OCI-LY7 (cell line): Measurements from ENCODE around the gene WDR37. TPM values are rescaled to one million over a fixed set of nuclear protein-coding genes. Genes with fewer than 3 reads are reported as not detected.
A peak's percentile ranks its signal among the peaks of the same experiment; 100 is the strongest.

Source experiments
- BruUV-seq: library from RNA; stranded (reverse); fragments of 400-500 nt; replicated peaks from 2 replicates; lab custom pipeline; 2021; lab: Mats Ljungman, UMichigan
- CTCF ChIA-PET: fragments of 300-600 bp; sonication (Branson Sonifier 250); formaldehyde crosslinking; loops from one replicate; lab custom pipeline; 2022; ENCODE audit warnings: antibody characterized with exemption; ENCODE audit not compliant: unreplicated experiment; lab: Charles Lee
- POLR2A ChIA-PET: fragments of 300-600 bp; sonication (Branson Sonifier 250); formaldehyde crosslinking; loops from one replicate; lab custom pipeline; 2022; ENCODE audit warnings: antibody characterized with exemption; lab: Charles Lee
- DNase-seq: peaks from one replicate; pipeline ENCODE4 v3.0.0-alpha.2; 2015; ENCODE audit warnings: low spot score
- H2AFZ ChIP-seq: fragments of 200-600 bp; sonication (generic), shearing (Covaris generic); 2 replicates; pipeline ENCODE4 v1.6.1; 2014; ENCODE audit warnings: mild to moderate bottlenecking, antibody characterized with exemption, low read length, moderate library complexity
- H3K27ac ChIP-seq: fragments of 200-600 bp; sonication (generic); 2 replicates; pipeline ENCODE4 v1.5.1; 2014; ENCODE audit warnings: mixed run types, low read depth, mild to moderate bottlenecking, moderate library complexity, low read length, inconsistent platforms; ENCODE audit not compliant: poor library complexity, severe bottlenecking
- H3K36me3 ChIP-seq: fragments of 200-600 bp; sonication (generic); 2 replicates; pipeline ENCODE4 v1.6.1; 2014; ENCODE audit warnings: mild to moderate bottlenecking, antibody characterized with exemption, low read length, moderate library complexity, mixed read lengths; ENCODE audit not compliant: insufficient read depth
- H3K4me1 ChIP-seq: fragments of 200-600 bp; sonication (generic); 2 replicates; pipeline ENCODE4 v1.5.1; 2014; ENCODE audit warnings: mild to moderate bottlenecking, low read length; ENCODE audit not compliant: insufficient read depth, poor library complexity, severe bottlenecking
- H3K4me2 ChIP-seq: fragments of 200-600 bp; sonication (generic); 2 replicates; pipeline ENCODE4 v1.6.1; 2014; ENCODE audit warnings: mild to moderate bottlenecking, low read length
- H3K4me3 ChIP-seq: fragments of 200-600 bp; sonication (generic); 2 replicates; pipeline ENCODE4 v1.5.1; 2014; ENCODE audit warnings: mild to moderate bottlenecking, low read depth, low read length; ENCODE audit not compliant: poor library complexity, severe bottlenecking
- H3K79me2 ChIP-seq: fragments of 200-600 bp; sonication (generic); 2 replicates; pipeline ENCODE4 v1.6.1; 2016; ENCODE audit warnings: low read depth, mild to moderate bottlenecking, low read length, moderate library complexity, mixed read lengths; ENCODE audit not compliant: insufficient read depth
- H3K9me2 ChIP-seq: fragments of 200-600 bp; sonication (generic); 2 replicates; pipeline ENCODE4 v1.6.1; 2016; ENCODE audit warnings: mild to moderate bottlenecking, low read length, mixed read lengths; ENCODE audit not compliant: insufficient read depth
- H3K9me3 ChIP-seq: fragments of 200-600 bp; sonication (generic); 2 replicates; pipeline ENCODE4 v1.6.1; 2014; ENCODE audit warnings: mild to moderate bottlenecking, mixed run types, low read length, mixed read lengths
- H4K20me1 ChIP-seq: fragments of 200-600 bp; sonication (generic); 2 replicates; pipeline ENCODE4 v1.6.1; 2014; ENCODE audit warnings: mild to moderate bottlenecking, antibody characterized with exemption, low read length, moderate library complexity, mixed read lengths; ENCODE audit not compliant: insufficient read depth
- CTCF ChIP-seq: fragments of 200-600 bp; sonication (generic); conservative IDR thresholded peaks from 2 replicates; pipeline ENCODE4 v1.5.1; 2014; ENCODE audit warnings: mild to moderate bottlenecking, antibody characterized with exemption, low read length, moderate library complexity, mixed read lengths
- EZH2phosphoT487 ChIP-seq: fragments of 200-600 bp; sonication (generic); IDR thresholded peaks from 2 replicates; pipeline ENCODE4 v1.6.1; 2018; ENCODE audit warnings: low read depth, borderline replicate concordance, mild to moderate bottlenecking, mixed run types, antibody characterized with exemption, low read length, moderate library complexity, mixed read lengths
- intact Hi-C: fragments of 100-400 bp; cut with micrococcal nuclease; formaldehyde crosslinking; loops from one replicate; pipeline ENCODE4 v1.10.0; 2022; ENCODE audit not compliant: unreplicated experiment
- total RNA-seq, 2 experiments: library from RNA; depleted of rRNA in 1 of 2; stranded (reverse); fragments of >200 nt in 1 of 2; shearing (Covaris generic) in 1 of 2; gene quantifications; 2 replicates each; pipeline ENCODE4 v1.2.3, GENCODE V29; 2014 to 2022

Gene WDR37
- total RNA-seq, 2 experiments from 2014 or later: 9.7 to 18.9 TPM

DNA sequence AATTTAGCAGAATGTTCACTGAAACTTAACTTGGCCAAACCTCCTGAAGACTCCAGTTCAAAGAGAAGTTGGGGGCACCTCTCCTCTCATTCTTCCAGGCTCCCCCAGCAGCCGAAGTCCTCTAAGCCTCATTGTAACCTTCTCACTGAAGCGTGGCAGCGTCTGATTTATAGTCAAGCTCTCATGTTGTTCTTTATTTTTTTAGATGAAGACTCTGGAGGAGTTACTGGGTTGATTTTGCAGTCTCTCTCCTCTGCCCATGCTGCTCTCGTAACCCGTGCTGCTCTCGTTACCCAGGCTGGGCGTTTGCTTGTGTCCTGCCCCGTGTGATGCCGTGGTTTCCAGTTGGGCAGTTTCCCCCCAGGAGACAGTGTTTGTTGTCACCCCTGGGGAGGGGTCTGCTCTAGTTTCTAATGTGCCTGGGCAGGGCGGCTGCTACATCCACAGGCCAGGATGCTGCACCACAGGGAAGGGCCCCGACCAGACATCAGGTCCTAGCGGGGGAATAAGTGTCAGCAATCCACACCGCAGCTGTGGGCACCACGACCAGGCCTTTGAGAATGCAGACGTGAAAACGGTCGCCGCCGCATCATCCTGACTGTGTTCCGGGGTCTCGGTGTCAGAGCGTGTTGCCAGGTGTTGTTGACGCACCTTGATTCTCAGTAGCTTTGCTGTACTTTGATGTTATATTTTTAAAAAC is 65.2 kb downstream of the WDR37 start:
- intact Hi-C loops: no loop called here
- Histone ChIP-seq H3K9me3 (no peaks in the 10 kb centered on the region), H3K27ac (no peak overlapping the region), H3K79me2 (no peaks in the 10 kb centered on the region), H4K20me1 (no peaks in the 10 kb centered on the region), H3K36me3 (peaks cover 64% of the 10 kb centered on the region; the same call in 1 of the 2 replicates), H3K4me1 (no peaks in the 10 kb centered on the region), H3K4me3 (no peak overlapping the region), H2AFZ (no peak overlapping the region), H3K4me2 (no peak overlapping the region), H3K9me2 (no peaks in the 10 kb centered on the region)
- no peak for TF ChIP-seq CTCF
- no peak for TF ChIP-seq EZH2phosphoT487
- ChIA-PET POLR2A (interaction anchor here (0.6 kb wide), 1 partner anchor 609 kb away, joined by 5 read pairs; no protein-coding TSS in a partner anchor), CTCF (no interaction called here)
- no TSS peak for BruUV-seq
- DNase-seq: no peak

- Histone ChIP-seq H3K36me3 (peaks cover 60% of the 10 kb centered on the region; the same call in 1 of the 2 replicates), H3K4me2 (no peak overlapping the region), H3K27ac (no peak overlapping the region), H3K4me3 (no peak overlapping the region), H4K20me1 (no peaks in the 10 kb centered on the region), H3K4me1 (no peaks in the 10 kb centered on the region), H2AFZ (no peak overlapping the region), H3K9me2 (no peaks in the 10 kb centered on the region), H3K9me3 (no peaks in the 10 kb centered on the region), H3K79me2 (no peaks in the 10 kb centered on the region)
- no peak for DNase-seq
- ChIA-PET CTCF (no interaction called here), POLR2A (no interaction called here)
- intact Hi-C loops: no loop called here
- TF ChIP-seq CTCF (no peak), EZH2phosphoT487 (no peak)
- no TSS peak for BruUV-seq
Observed at GRCh38 chr10:1122349-1122748, 66.2 kb downstream of the WDR37 start.

DNA sequence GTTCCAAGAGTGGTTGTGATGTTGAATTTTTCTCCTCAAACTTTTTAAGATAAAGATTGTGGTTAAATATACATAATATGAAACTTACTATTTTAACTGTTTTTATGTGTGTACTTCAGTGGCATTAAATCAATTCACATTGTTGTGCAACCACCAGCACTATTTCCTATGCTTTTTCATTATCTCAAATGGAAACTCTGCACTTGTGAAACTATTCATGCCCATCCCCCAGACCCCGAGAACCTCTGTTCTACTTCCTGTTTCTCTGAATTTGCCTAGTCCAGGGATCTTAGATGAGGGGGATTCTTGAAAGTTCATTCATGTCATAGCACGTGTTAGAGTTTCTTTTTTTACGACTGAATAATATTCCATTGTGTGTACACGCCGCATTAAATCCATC is 67.0 kb downstream of the WDR37 start:
- Histone ChIP-seq H3K9me2 (no peaks in the 10 kb centered on the region), H3K36me3 (peaks cover 60% of the 10 kb centered on the region; the same call in 1 of the 2 replicates), H3K4me1 (no peaks in the 10 kb centered on the region), H2AFZ (no peak overlapping the region), H3K4me3 (no peak overlapping the region), H4K20me1 (no peaks in the 10 kb centered on the region), H3K9me3 (no peaks in the 10 kb centered on the region), H3K27ac (no peak overlapping the region), H3K4me2 (no peak overlapping the region), H3K79me2 (no peaks in the 10 kb centered on the region)
- DNase-seq: peak; percentile 15
- TF ChIP-seq EZH2phosphoT487 (no peak), CTCF (no peak)
- CTCF ChIA-PET: no interaction called here
- no TSS peak for BruUV-seq
- POLR2A ChIA-PET: no interaction called here
- intact Hi-C loops: no loop called here
